Neural progenitor cell (in vitro differentiated cells): ENCODE data around the gene MPP1.

Experiments
- EZH2 ChIP-seq: fragments of 200-600 bp; sonication (generic); IDR thresholded peaks from 2 replicates; pipeline ENCODE4 v1.6.1; 2017; ENCODE audit warnings: antibody characterized with exemption, mild to moderate bottlenecking, moderate library complexity
- EZH2phosphoT487 ChIP-seq: fragments of 200-600 bp; sonication (generic); IDR thresholded peaks from 2 replicates; pipeline ENCODE4 v1.6.1; 2017; ENCODE audit warnings: antibody characterized with exemption
- TF ChIP-seq, protein P1 (sequence below): fragments of 200-600 bp; sonication (generic); IDR thresholded peaks from 2 replicates; pipeline ENCODE4 v1.5.1; 2017; ENCODE audit warnings: antibody characterized with exemption, mild to moderate bottlenecking

- TF ChIP-seq, protein P1, sequence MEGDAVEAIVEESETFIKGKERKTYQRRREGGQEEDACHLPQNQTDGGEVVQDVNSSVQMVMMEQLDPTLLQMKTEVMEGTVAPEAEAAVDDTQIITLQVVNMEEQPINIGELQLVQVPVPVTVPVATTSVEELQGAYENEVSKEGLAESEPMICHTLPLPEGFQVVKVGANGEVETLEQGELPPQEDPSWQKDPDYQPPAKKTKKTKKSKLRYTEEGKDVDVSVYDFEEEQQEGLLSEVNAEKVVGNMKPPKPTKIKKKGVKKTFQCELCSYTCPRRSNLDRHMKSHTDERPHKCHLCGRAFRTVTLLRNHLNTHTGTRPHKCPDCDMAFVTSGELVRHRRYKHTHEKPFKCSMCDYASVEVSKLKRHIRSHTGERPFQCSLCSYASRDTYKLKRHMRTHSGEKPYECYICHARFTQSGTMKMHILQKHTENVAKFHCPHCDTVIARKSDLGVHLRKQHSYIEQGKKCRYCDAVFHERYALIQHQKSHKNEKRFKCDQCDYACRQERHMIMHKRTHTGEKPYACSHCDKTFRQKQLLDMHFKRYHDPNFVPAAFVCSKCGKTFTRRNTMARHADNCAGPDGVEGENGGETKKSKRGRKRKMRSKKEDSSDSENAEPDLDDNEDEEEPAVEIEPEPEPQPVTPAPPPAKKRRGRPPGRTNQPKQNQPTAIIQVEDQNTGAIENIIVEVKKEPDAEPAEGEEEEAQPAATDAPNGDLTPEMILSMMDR, result no peak
- TF ChIP-seq EZH2 (no peak), EZH2phosphoT487 (no peak)
Observed at GRCh38 chrX:154735695-154736393, 69.4 kb downstream of the MPP1 start.
